Measurements from ENCODE around the gene UMAD1. TPM values are rescaled to one million over a fixed set of nuclear protein-coding genes. Genes with fewer than 3 reads are reported as not detected.

Gene UMAD1
- total RNA-seq, 1 donor, result 24.9 TPM

- DNase-seq (ENCODE audit: low read depth), result no peak
- TF ChIP-seq, protein P1, sequence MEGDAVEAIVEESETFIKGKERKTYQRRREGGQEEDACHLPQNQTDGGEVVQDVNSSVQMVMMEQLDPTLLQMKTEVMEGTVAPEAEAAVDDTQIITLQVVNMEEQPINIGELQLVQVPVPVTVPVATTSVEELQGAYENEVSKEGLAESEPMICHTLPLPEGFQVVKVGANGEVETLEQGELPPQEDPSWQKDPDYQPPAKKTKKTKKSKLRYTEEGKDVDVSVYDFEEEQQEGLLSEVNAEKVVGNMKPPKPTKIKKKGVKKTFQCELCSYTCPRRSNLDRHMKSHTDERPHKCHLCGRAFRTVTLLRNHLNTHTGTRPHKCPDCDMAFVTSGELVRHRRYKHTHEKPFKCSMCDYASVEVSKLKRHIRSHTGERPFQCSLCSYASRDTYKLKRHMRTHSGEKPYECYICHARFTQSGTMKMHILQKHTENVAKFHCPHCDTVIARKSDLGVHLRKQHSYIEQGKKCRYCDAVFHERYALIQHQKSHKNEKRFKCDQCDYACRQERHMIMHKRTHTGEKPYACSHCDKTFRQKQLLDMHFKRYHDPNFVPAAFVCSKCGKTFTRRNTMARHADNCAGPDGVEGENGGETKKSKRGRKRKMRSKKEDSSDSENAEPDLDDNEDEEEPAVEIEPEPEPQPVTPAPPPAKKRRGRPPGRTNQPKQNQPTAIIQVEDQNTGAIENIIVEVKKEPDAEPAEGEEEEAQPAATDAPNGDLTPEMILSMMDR (IDR thresholded peaks at IDR 0.05; ENCODE audit: insufficient read depth, low read length), result no peak
- H3K4me3 ChIP-seq (ENCODE audit: low read depth, low read length), result no peak overlapping the region
Observed at GRCh38 chr7:7859411-7859810, 218.9 kb downstream of the UMAD1 start.

- peak; percentile 60 for DNase-seq (ENCODE audit: low read depth)
- TF ChIP-seq, protein P1 (IDR thresholded peaks at IDR 0.05; ENCODE audit: insufficient read depth, low read length), result no peak
Observed at GRCh38 chr7:7861211-7861633, 220.7 kb downstream of the UMAD1 start.

GRCh38 chr7:7862393-7862792 is 221.8 kb downstream of the UMAD1 start:
- H3K4me3 ChIP-seq (ENCODE audit: low read depth, low read length), result no peak overlapping the region
- TF ChIP-seq, protein P1 (IDR thresholded peaks at IDR 0.05; ENCODE audit: insufficient read depth, low read length), result no peak
- no peak for DNase-seq (ENCODE audit: low read depth)

More at GRCh38 chr7:7861211-7861633, 220.7 kb downstream of the UMAD1 start:
- H3K4me3 ChIP-seq (ENCODE audit: low read depth, low read length), result no peak overlapping the region

- DNase-seq (ENCODE audit: low read depth), result no peak
- no peak overlapping the region for H3K4me3 ChIP-seq (ENCODE audit: low read depth, low read length)
- TF ChIP-seq, protein P1 (IDR thresholded peaks at IDR 0.05; ENCODE audit: insufficient read depth, low read length), result no peak
Observed at GRCh38 chr7:7867846-7868571, 227.5 kb downstream of the UMAD1 start.

GRCh38 chr7:7868572-7868899 is 228.0 kb downstream of the UMAD1 start:
- no peak for DNase-seq (ENCODE audit: low read depth)
- no peak overlapping the region for H3K4me3 ChIP-seq (ENCODE audit: low read depth, low read length)
- TF ChIP-seq, protein P1 (IDR thresholded peaks at IDR 0.05; ENCODE audit: insufficient read depth, low read length), result no peak

GRCh38 chr7:7869036-7869435 is 228.5 kb downstream of the UMAD1 start:
- TF ChIP-seq, protein P1 (IDR thresholded peaks at IDR 0.05; ENCODE audit: insufficient read depth, low read length), result no peak
- peak; percentile 18 for DNase-seq (ENCODE audit: low read depth)
- no peak overlapping the region for H3K4me3 ChIP-seq (ENCODE audit: low read depth, low read length)

- no peak overlapping the region for H3K4me3 ChIP-seq (ENCODE audit: low read depth, low read length)
- TF ChIP-seq, protein P1 (IDR thresholded peaks at IDR 0.05; ENCODE audit: insufficient read depth, low read length), result no peak
- no peak for DNase-seq (ENCODE audit: low read depth)
Observed at GRCh38 chr7:7869651-7870050, 229.1 kb downstream of the UMAD1 start.
